ENCODE data around the gene FLYWCH1.
"Not testable (repeated sequence)": the region's sequence is repeated elsewhere in the genome, so short reads cannot be mapped to it uniquely, and the experiment has no call there.

The FLYWCH1 gene

GRCh38 chr16:2934450-2934849 is 22.7 kb downstream of the FLYWCH1 start:
- H4K20me1 ChIP-seq, result peaks cover 18% of the 10 kb centered on the region
- H3K36me3 ChIP-seq, result peaks cover 69% of the 10 kb centered on the region
- no peak overlapping the region for H3K9ac ChIP-seq
- H3K4me2 ChIP-seq, result peak overlapping the region; percentile 94
- no peak for TF ChIP-seq Cebpa-rat (IDR thresholded peaks at IDR 0.05)
- H3K27me3 ChIP-seq, result no peaks in the 10 kb centered on the region
- peaks cover 67% of the 10 kb centered on the region for H3K4me1 ChIP-seq
- no peaks in the 10 kb centered on the region for H3K9me3 ChIP-seq
- no peak overlapping the region for H3K4me3 ChIP-seq
- H3K27ac ChIP-seq, result peak overlapping the region; percentile 53; the same call in 1 of the 2 replicates

DNA sequence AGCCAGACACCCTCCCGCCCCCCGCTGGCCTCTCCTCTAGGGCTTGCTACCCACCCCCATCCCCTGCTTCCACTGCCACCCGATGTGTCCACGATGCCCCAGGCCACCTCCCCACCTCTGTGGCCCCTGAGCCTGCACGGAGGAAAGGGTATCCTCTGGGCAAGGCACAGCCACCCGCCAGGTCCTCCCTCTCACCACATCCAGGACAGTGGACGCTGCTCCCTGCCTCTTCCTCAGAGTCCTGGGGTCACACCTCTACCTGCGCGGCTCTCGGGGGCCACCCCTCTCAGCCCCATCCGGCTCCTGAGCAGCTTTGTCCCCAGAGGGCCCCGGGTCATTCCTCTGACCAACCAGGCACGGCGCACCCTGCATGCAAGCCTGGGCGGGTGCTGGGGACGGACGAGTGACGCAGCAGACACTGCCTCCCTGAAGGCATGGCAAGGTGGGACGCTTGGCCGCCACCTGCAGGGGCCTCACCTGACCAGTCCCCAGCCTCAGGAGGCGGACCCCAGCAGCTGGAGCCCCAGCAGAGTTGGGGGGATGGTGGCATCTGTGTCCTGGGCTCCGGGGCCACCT is 24.8 kb downstream of the FLYWCH1 start:
- TF ChIP-seq Cebpa-rat (IDR thresholded peaks at IDR 0.05), result no peak

GRCh38 chr16:2937170-2937569 is 25.4 kb downstream of the FLYWCH1 start:
- peaks cover 18% of the 10 kb centered on the region for H4K20me1 ChIP-seq
- H3K4me3 ChIP-seq, result peak overlapping the region; percentile 47
- no peak for TF ChIP-seq Cebpa-rat (IDR thresholded peaks at IDR 0.05)
- H3K4me1 ChIP-seq, result peaks cover 93% of the 10 kb centered on the region
- H3K4me2 ChIP-seq, result peak overlapping the region; percentile 94
- H3K9me3 ChIP-seq, result no peaks in the 10 kb centered on the region
- 0 out of 2 replicates have a peak overlapping the region, but pooled peaks have one; percentile 45 for H3K9ac ChIP-seq
- H3K27ac ChIP-seq, result peak overlapping the region; percentile 71
- H3K36me3 ChIP-seq, result peaks cover 68% of the 10 kb centered on the region
- no peaks in the 10 kb centered on the region for H3K27me3 ChIP-seq

More for the DNA sequence above, 24.8 kb downstream of the FLYWCH1 start:
- Histone ChIP-seq H3K27me3 (no peaks in the 10 kb centered on the region), H3K4me3 (peak overlapping the region; percentile 47), H4K20me1 (peaks cover 18% of the 10 kb centered on the region), H3K27ac (peak overlapping the region; percentile 71), H3K4me1 (peaks cover 86% of the 10 kb centered on the region), H3K4me2 (peak overlapping the region; percentile 94), H3K9ac (no peak overlapping the region), H3K36me3 (peaks cover 69% of the 10 kb centered on the region), H3K9me3 (no peaks in the 10 kb centered on the region)

GRCh38 chr16:2938206-2938605 is 26.5 kb downstream of the FLYWCH1 start:
- Histone ChIP-seq H3K27ac (peak overlapping the region; percentile 71), H4K20me1 (peaks cover 18% of the 10 kb centered on the region), H3K36me3 (peaks cover 68% of the 10 kb centered on the region), H3K4me1 (peaks cover 93% of the 10 kb centered on the region), H3K9me3 (no peaks in the 10 kb centered on the region), H3K4me2 (peak overlapping the region; percentile 94), H3K4me3 (peak overlapping the region; percentile 47; the same call in 1 of the 2 replicates), H3K9ac (peak overlapping the region; percentile 45; the same call in 1 of the 2 replicates), H3K27me3 (no peaks in the 10 kb centered on the region)
- no peak for TF ChIP-seq Cebpa-rat (IDR thresholded peaks at IDR 0.05)

GRCh38 chr16:2939968-2940367 is 28.2 kb downstream of the FLYWCH1 start:
- Histone ChIP-seq H3K9ac (no peak overlapping the region), H3K27me3 (no peaks in the 10 kb centered on the region), H3K27ac (no peak overlapping the region), H3K4me2 (no peak overlapping the region), H3K4me3 (no peak overlapping the region), H4K20me1 (peaks cover 18% of the 10 kb centered on the region), H3K4me1 (peaks cover 76% of the 10 kb centered on the region), H3K9me3 (no peaks in the 10 kb centered on the region), H3K36me3 (peaks cover 69% of the 10 kb centered on the region)
- no peak for TF ChIP-seq Cebpa-rat (IDR thresholded peaks at IDR 0.05)

- Histone ChIP-seq H3K4me2 (peak overlapping the region; percentile 36), H3K27ac (no peak overlapping the region), H3K9ac (no peak overlapping the region), H3K4me1 (peaks cover 55% of the 10 kb centered on the region), H4K20me1 (peaks cover 11% of the 10 kb centered on the region), H3K4me3 (no peak overlapping the region), H3K27me3 (no peaks in the 10 kb centered on the region), H3K36me3 (peaks cover 82% of the 10 kb centered on the region), H3K9me3 (no peaks in the 10 kb centered on the region)
- TF ChIP-seq Cebpa-rat (IDR thresholded peaks at IDR 0.05), result no peak
Measured at GRCh38 chr16:2942045-2942444, 30.3 kb downstream of the FLYWCH1 start.

DNA sequence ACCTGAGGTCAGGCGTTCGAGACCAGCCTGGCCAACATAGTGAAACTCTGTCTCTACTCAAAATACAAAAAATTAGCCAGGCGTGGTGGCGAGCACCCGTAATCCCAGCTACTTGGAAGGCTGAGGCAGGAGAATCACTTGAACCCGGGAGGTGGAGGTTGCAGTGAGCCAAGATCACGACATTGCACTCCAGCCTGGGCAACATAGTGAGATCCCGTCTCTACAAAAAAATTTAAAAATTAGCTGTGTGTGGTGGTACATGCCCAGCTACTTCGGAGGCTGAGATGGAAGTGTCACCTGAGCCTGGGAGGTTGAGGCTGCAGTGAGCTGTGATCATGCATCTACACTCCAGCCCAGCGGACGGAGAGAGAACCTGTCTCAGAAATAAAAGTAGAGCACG is 32.0 kb downstream of the FLYWCH1 start:
- H4K20me1 ChIP-seq, result not testable (repeated sequence)

DNA sequence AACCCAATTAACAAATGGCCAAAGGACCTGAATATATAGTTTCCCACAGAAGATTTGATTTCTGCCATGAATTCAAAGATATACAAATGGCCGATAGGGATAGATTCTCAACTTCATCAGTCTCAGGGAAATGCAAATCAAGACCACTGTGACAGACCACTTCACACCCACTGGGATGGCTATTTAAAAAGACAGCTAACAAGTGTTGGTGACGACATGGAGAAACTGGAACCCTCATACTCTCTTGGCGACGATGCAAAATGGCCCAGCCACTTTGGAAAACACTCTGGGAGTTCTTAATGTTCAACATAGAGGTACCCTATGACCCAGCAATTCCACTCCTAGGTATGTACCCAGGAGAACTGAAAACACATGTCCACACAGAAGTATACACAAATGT is 34.9 kb downstream of the FLYWCH1 start:
- Histone ChIP-seq H3K4me1 (peaks cover 30% of the 10 kb centered on the region), H3K27me3 (no peaks in the 10 kb centered on the region), H3K4me3 (no peak overlapping the region), H3K4me2 (no peak overlapping the region), H4K20me1 (no peaks in the 10 kb centered on the region), H3K9ac (no peak overlapping the region), H3K27ac (no peak overlapping the region), H3K36me3 (peaks cover 70% of the 10 kb centered on the region), H3K9me3 (no peaks in the 10 kb centered on the region)
- TF ChIP-seq Cebpa-rat (IDR thresholded peaks at IDR 0.05), result no peak

More for the DNA sequence above, 32.0 kb downstream of the FLYWCH1 start:
- H3K4me1 ChIP-seq, result peaks cover 38% of the 10 kb centered on the region
- peaks cover 81% of the 10 kb centered on the region for H3K36me3 ChIP-seq
- not testable (repeated sequence) for H3K27me3 ChIP-seq, H3K4me2 ChIP-seq, H3K9me3 ChIP-seq, H3K27ac ChIP-seq, H3K9ac ChIP-seq, H3K4me3 ChIP-seq

- Histone ChIP-seq H3K27ac (no peak overlapping the region), H3K9ac (no peak overlapping the region), H3K4me3 (no peak overlapping the region), H3K9me3 (no peaks in the 10 kb centered on the region), H4K20me1 (no peaks in the 10 kb centered on the region), H3K4me1 (peaks cover 44% of the 10 kb centered on the region), H3K36me3 (peaks cover 48% of the 10 kb centered on the region), H3K27me3 (no peaks in the 10 kb centered on the region), H3K4me2 (no peak overlapping the region)
- no peak for TF ChIP-seq Cebpa-rat (IDR thresholded peaks at IDR 0.05)
Measured at GRCh38 chr16:2948807-2949704, 37.3 kb downstream of the FLYWCH1 start.

Data from BLaER1 (cell line).